ENCODE measurements around the gene LTA.

GRCh38 chr6:31621320-31621939, 49.3 kb downstream of the LTA start:
- TF ChIP-seq REST (IDR thresholded peaks at IDR 0.05; ENCODE audit: insufficient read depth in 1 of 2, low read depth in 2 of 2, low read length in 2 of 2) (no peak), POLR2AphosphoS5 (IDR thresholded peaks at IDR 0.05; ENCODE audit: low read depth, low read length) (no peak), TAF1 (IDR thresholded peaks at IDR 0.05; ENCODE audit: borderline replicate concordance, insufficient read depth, low read length) (no peak; the same call in 1 of the 2 replicates)
